ENCODE measurements around the gene S1PR1. TPM values are rescaled to one million over a fixed set of nuclear protein-coding genes. Genes with fewer than 3 reads are reported as not detected.

The S1PR1 gene
- total RNA-seq, 1 donor from 2014 or later, result 64.7 TPM

Other genes starting within 250 kb of the S1PR1 start
- 26.0 TPM for gene DPH5, start 211.2 kb upstream of the S1PR1 start, total RNA-seq